K562 (cell line): ENCODE measurements around the gene ARFGEF3.

Experiments used
- EWSR1 ChIP-seq: fragments of 450-650 bp; IDR thresholded peaks from 2 replicates; pipeline ENCODE4 v1.6.1; 2018; ENCODE audit warnings: borderline replicate concordance, mild to moderate bottlenecking, low read depth, moderate library complexity; ENCODE audit not compliant: partially characterized antibody
- MAFG ChIP-seq: fragments of 450-650 bp; conservative IDR thresholded peaks from 2 replicates; pipeline ENCODE4 v1.6.1; 2016; ENCODE audit warnings: missing genetic modification characterization, missing compliant biosample characterization
- MTA3 ChIP-seq: fragments of 450-650 bp; formaldehyde crosslinking; IDR thresholded peaks from 2 replicates; pipeline ENCODE4 v1.6.1; 2017; ENCODE audit warnings: mild to moderate bottlenecking, borderline replicate concordance
- POLR2AphosphoS5 ChIP-seq: IDR thresholded peaks from 2 replicates; pipeline ENCODE4 v1.6.1; 2011; ENCODE audit warnings: mild to moderate bottlenecking, low read depth, low read length, moderate library complexity; ENCODE audit not compliant: control insufficient read depth, insufficient read depth
- TF ChIP-seq, protein P1 (sequence below): IDR thresholded peaks from 2 replicates; pipeline ENCODE4 v1.6.1; 2014; ENCODE audit warnings: antibody characterized with exemption

DNA sequence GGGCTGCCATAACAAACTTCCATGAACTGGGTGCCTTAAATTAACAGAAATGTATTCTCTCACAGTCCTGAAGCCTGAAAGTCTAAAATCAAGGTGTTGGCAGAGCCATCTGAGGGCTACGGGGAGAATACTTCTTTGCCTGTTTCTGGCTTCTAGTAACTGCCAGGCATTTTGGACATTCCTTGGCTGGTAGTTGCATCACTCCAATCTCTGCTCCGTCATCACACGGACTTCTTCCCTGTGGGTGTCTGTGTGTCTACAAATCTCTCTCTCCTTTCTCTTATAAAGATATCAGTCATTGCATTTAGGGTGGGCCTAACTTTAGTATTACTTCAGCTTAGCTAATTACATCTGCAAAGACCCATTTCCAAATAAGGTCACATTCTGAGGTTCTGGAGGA lies 33.6 kb upstream of the ARFGEF3 start:
- TF ChIP-seq, protein P1, sequence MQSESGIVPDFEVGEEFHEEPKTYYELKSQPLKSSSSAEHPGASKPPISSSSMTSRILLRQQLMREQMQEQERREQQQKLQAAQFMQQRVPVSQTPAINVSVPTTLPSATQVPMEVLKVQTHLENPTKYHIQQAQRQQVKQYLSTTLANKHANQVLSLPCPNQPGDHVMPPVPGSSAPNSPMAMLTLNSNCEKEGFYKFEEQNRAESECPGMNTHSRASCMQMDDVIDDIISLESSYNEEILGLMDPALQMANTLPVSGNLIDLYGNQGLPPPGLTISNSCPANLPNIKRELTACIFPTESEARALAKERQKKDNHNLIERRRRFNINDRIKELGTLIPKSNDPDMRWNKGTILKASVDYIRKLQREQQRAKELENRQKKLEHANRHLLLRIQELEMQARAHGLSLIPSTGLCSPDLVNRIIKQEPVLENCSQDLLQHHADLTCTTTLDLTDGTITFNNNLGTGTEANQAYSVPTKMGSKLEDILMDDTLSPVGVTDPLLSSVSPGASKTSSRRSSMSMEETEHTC, result no peak
- TF ChIP-seq POLR2AphosphoS5, result no peak
- no peak for TF ChIP-seq MAFG (tag)
- no peak for TF ChIP-seq MTA3
- no peak for TF ChIP-seq EWSR1
